Erythroblast (primary cell): Measurements from ENCODE around the gene TULP1.

ENCODE experiments used
- GATA1 ChIP-seq: IDR thresholded peaks from 2 replicates; pipeline ENCODE4 v1.6.1; 2011; ENCODE audit warnings: low read depth, mild to moderate bottlenecking, control low read depth, low read length, moderate library complexity
- POLR2A ChIP-seq: IDR thresholded peaks from 2 replicates; pipeline ENCODE4 v1.6.1; 2011; ENCODE audit warnings: mild to moderate bottlenecking, low read length

DNA sequence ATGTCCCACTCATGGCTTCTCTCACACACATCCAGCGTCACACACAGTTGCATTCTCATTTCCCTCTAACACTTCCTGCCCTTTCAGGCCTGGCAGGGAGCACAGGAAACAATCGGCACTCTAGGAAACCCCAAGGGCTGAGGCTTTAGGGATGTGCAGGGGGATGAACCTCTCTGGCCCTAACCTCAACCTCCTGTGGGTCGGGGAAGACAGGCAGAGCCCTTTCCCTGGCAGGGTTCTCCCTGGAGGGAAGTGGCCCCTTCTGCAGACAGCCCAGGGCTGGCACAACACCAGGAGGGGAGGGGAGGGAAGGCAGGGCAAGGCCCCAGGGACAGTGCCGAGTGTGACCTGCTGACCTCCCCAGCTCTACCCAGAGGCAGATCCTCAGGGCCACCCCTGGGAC lies 18.5 kb downstream of the TULP1 start:
- no peak for TF ChIP-seq POLR2A
- no peak for TF ChIP-seq GATA1
